HG02938 (cell line): Measurements from ENCODE around the gene UBE2J2.

ENCODE experiments used
- ATAC-seq: cut with Tn5 transposase; IDR thresholded peaks from one replicate; pipeline ENCODE4 v1.9.1; 2021; ENCODE audit warnings: mild to moderate bottlenecking, moderate library complexity; ENCODE audit not compliant: unreplicated experiment

The UBE2J2 gene

GRCh38 chr1:1215881-1216605 lies 57.6 kb downstream of the UBE2J2 start:
- ATAC-seq = no peak

DNA sequence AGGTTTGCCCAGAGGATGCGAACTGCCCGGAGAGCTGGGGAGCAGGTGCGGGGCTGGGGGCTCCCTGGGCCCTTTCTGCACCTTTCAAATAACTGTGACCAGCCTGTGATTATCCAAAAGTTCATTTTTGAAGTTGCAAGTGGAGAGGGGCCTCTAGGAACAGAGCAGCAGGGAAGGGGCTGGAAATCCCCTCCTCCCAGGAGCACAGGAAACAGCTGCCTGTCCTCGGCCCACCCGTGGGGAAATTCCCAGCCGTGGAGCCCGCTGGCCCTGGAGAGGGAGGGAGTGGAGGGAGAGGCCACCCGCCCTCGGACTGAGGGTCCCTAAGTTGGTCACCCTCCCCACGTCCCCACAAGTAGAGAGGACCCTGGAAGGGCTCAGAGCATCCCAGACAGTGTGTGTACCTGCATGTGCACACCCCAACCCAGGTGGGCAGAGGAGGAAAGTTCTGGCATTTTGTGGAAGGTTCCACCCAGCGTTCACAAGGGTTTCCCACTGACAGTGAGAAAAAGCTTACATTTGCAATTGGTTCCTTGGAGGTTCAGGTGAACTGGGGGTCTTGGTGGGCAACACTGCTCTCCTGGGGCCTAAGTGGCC lies 58.5 kb downstream of the UBE2J2 start:
- ATAC-seq = no peak

- no peak for ATAC-seq
Measured at GRCh38 chr1:1213345-1214265, 60.0 kb downstream of the UBE2J2 start, which contains the start of gene TNFRSF4. TSS of gene TNFRSF4 (minus strand) at chr1:1214153. CDS start at chr1:1214127, 26 bp downstream.

DNA sequence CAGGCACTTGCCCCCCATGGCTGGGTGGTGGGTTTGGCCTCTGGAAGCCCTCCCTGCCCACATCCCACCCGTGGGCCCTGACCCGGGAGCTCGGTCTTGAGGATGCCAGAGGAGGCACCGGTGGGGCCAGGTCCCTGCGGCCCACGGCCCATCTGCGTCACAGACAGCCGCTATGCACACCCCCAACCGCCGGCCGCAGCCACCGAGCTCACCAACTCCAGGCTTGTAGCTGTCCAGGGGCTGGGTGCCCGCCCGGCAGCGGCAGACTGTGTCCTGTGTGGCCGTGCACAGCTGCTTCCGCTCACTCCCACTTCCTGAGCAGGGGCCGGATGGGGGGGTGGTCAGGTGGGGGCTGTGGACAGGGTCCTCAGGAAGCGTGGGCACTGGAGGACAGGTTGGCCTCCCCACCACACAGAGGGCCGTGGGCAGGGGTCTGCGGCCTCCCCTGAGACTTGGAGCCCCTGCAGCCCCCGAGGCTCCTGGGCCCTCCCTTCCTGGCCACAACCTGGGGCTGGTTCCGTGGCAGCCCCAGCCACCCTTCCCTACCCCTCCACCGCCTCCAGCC lies 60.8 kb downstream of the UBE2J2 start:
- ATAC-seq = no peak

DNA sequence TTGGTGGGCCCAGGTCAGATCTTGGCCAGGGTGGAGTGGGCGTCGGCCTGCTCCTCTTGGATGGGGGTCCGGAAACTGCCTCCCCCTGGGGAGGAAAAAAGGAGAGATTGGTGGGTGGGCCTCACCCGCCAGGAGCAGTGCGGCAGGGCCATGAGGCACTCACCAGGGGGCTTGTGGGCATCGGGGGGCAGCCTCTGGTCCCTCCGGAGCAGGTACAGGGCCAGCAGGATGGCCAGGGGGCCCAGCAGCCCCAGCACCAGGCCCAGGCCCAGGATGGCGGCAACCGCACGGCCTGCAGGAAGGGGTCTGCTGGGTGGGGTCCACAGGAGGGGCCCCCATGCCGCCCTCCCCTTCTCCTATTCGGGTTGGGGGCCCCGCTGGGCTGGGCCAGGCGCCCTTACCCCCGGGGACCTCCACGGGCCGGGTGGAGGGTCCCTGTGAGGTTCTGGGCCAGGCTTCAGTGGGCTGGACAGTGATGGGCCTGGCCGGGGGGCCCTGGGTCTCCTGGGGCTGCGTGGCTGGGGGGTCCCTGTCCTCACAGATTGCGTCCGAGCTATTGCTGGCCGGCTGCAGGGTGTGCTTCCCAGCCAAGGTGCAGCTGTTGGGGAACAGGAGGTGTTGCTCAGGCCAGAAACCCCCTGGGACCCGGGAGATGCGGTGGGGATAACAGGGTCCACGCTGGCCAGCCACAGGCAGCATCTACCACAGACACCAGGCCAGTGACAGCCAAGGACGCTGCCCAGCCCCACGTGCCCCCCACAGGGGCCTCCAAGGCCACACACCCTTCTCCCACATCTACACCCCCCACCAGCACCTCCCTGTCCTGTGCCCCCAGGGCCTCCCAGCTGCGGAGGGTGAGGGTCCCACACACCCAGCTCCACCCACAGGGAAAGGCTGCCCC lies 61.9 kb downstream of the UBE2J2 start:
- no peak for ATAC-seq

DNA sequence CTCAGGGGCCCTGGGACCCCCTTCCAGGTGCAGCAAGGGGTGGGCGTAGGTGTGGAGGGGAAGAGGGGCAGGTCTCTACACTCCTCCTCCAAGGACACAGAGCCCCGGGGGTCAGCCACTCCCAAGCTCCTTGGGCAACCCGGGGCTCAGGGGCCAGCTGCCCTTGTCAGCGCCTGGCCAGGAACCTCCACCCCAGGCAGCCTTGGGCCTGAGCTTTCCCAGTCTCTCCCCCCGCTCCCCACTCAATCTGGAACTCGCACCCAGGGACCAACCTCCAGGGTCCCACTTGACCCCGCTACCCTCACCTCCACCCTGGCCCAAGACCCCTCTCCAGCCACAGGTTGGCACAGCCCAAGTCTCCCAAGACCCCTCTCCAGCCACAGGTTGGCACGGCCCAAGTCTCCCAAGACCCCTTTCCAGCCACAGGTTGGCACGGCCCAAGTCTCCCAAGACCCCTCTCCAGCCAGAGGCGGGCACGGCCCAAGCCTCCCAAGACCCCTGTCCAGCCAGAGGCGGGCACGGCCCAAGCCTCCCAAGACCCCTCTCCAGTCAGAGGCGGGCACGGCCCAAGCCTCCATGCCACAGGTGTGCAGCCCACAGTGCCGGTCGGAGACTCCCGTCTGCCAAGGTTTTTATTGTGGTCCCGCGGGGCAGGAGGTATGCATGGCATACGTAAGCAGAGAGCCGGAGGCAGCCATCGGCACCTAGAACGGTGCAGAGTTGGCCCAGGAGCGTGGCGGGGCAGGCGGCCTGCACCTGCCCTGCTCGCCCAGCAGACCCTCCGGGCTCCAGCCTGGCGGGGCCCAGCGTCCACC lies 62.7 kb downstream of the UBE2J2 start:
- ATAC-seq = no peak

DNA sequence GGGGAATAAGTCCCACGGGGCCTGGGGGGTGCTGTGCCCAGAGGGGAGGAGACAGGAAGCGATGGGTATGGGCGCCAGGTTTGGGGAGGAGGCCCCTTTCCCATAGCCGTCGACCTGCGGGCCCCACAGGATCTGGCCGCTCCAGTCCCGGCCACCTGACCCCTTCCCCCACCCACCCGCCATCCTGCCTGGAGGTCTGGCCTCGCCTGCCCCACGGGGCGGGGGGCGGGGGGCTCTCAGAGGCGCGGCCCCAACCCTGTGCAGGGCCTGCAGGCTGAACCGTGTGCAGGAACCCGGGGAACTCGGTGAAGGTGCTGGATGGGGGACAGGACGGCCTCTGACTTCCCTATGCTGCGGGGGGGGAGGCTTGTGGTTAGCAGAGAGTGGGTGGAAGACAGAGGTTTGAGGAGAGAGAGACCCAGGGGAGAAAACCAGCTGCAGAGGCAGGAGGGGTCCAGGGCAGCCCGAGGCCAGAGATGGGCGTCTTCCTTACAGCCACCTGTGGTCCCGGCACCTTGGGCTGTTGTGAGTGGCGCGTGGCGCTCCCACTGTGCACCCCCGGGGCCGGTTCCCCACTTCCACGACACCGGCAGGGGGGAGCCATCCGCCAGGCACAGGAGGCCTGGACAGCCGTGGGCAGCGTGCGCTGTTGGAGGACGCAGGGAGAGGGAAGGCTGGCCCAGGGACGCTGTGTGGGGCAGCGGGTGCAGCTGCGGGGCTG lies 64.8 kb downstream of the UBE2J2 start:
- no peak for ATAC-seq

DNA sequence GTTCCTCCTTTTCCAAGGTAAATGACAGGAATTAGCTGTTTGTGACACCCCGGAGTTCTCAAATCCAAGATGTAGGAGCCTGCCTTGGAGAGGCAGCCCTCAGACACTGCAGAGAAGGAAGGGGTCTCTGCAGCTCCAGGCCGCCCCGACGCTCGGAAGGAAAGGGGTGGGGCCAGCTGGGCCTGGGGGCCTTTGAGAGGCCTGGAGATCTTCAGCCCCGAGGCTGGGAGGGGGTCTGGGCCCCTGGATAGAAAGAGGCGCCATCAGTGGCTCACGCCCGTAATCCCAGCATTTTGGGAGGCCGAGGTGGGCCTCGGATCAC lies 66.1 kb downstream of the UBE2J2 start:
- ATAC-seq = no peak

- no peak for ATAC-seq
Measured at GRCh38 chr1:1206966-1207531, 66.6 kb downstream of the UBE2J2 start.

DNA sequence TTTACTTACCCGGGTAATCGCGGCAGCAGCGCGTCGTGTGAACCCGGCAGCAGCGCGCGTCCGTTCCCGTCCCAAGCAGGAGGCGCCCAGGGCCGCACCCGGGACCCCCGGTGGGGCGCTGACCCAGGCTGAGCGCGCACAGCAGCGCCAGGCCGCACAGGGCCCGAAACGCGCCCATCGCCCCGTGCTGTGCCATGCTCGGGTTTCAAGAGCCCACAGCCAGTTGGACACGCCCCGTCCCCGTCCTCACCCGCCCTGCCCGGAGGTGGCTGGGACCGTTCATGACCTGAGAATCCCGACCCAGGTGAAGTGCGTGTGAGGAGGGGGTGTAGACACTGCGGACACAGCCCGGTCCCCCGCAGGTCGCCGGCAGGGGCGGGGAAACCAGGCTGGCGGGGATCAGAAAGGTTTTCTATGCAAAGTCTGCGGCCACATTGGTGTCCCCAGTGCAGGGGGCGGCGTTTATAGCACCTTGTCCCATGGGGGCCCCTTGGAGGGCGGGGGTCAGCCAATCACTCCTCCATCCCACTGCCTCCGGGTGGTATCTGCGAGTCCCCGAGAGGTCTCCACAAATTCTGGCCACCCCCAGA lies 67.2 kb downstream of the UBE2J2 start, which contains the start of gene TNFRSF18:
Gene TNFRSF18, minus strand, starts transcription at position 217 of the 590 bp plus-strand sequence. Its CDS starts 21 bp downstream, at position 196.
- no peak for ATAC-seq

GRCh38 chr1:1205769-1206375 lies 67.8 kb downstream of the UBE2J2 start:
- no peak for ATAC-seq

- ATAC-seq = no peak
Measured at GRCh38 chr1:1204998-1205768, 68.5 kb downstream of the UBE2J2 start.

DNA sequence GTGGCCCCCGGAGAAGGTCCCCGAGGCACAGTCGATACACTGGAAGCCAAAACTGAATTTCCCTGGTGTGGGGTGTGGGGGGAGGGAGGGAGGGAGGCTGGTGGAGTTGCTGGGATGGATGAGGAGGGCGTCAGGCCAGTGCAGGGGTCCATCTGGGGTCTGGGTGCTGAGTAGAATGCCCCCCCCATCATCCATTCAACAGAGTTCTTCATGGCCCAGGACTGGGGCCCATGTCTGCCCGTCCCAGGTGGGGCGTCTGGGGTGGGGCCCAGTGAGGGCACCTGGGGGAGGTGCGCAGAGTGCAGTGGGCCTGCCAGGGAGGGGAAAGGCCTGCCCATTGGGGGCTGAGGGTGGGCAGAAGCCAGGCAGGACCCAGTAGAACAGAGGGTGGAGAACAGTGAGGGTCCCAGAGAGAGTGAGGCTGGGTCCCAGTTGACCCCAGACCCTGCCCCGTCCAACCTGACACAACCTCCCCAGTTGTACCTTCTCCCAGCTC lies 69.2 kb downstream of the UBE2J2 start:
- no peak for ATAC-seq
